Activated CD8-positive, alpha-beta T cell treated with anti-CD3 and anti-CD28 coated beads for 36 hours (primary cell): ENCODE results near the gene CECR2. TPM values are rescaled to one million over a fixed set of nuclear protein-coding genes. Genes with fewer than 3 reads are reported as not detected.

ENCODE experiments used
- ATAC-seq: fragments of 200-7000 bp; cut with Tn5 transposase; one replicate; pipeline ENCODE4 v1.10.0; 2021; ENCODE audit warnings: mild to moderate bottlenecking, moderate library complexity
- CTCF ChIA-PET: fragments of 350-600 bp; sonication (Branson Sonifier 250); formaldehyde crosslinking; loops from one replicate; lab custom pipeline; 2021; ENCODE audit warnings: antibody characterized with exemption; lab: Charles Lee
- POLR2A ChIA-PET: fragments of 350-600 bp; sonication (Branson Sonifier 250); formaldehyde crosslinking; loops from one replicate; lab custom pipeline; 2021; ENCODE audit warnings: antibody characterized with exemption; lab: Charles Lee
- DNase-seq: peaks from one replicate; pipeline ENCODE4 v3.0.0-alpha.2; 2020
- H3K27ac Mint-ChIP-seq: one replicate; pipeline ENCODE4 v1.8.0; 2021; ENCODE audit warnings: mild to moderate bottlenecking, mixed read lengths
- H3K27me3 Mint-ChIP-seq: one replicate; pipeline ENCODE4 v1.8.0; 2021; ENCODE audit warnings: mixed read lengths
- H3K36me3 Mint-ChIP-seq: one replicate; pipeline ENCODE4 v1.8.0; 2021; ENCODE audit warnings: low read depth, mixed read lengths
- H3K4me1 Mint-ChIP-seq: one replicate; pipeline ENCODE4 v1.8.0; 2021; ENCODE audit warnings: low read depth, mixed read lengths
- H3K4me3 Mint-ChIP-seq: one replicate; pipeline ENCODE4 v1.8.0; 2021; ENCODE audit warnings: mild to moderate bottlenecking, moderate library complexity, mixed read lengths
- H3K9me3 Mint-ChIP-seq: one replicate; pipeline ENCODE4 v1.8.0; 2021; ENCODE audit warnings: mixed read lengths
- intact Hi-C: fragments of 100-400 bp; cut with micrococcal nuclease; formaldehyde crosslinking; loops from one replicate; pipeline ENCODE4 v1.10.0; 2022
- total RNA-seq, 2 experiments: library from RNA; stranded (reverse); gene quantifications; one replicate each; pipeline ENCODE4 v1.2.3, GENCODE V29; 2021
- TF ChIP-seq, protein P1 (sequence below): fragments of 200-600 bp; IDR thresholded peaks from one replicate; pipeline ENCODE4 v1.8.0; 2022; ENCODE audit warnings: antibody characterized with exemption, mild to moderate bottlenecking

CECR2 gene
- total RNA-seq, 2 experiments from 2014 or later: 0.11 to 0.16 TPM

DNA sequence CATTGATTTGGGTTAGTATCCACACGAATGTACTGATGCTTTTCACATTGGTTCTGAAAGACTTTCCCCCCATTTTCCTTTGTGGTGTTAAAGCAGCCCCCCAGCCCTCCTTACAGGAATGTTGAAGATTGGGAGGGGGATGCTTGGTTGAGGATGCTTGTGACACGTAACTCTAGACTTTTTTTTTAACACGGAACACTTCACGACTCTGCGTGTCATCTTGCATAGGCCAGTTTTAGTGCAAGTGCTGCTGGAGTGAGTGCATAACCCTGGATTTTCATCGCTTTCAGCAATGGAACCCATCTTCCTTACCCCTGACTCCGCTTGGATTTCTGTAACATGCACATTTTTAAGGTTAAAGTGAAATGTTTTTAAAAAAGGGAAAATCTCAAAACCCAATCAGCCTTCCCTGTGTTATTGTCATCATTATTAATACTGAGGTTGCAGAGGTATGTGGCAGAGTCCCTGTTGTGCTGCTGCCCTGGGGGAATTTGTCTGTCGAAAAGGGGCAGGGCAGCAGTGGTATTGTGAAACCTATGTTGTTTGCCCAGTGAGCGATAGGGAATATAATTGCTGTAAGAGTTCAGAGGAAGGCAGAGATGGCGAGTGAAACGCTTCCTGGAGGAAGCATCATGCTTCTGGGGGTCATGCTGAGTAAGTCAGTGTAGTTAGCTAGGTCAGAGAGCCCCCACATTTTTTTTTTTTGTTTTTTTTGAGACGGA, 12.1 kb downstream of the CECR2 start:
- no peaks in the 10 kb centered on the region for H3K36me3 Mint-ChIP-seq
- ATAC-seq (no peak), DNase-seq (no peak)
- no peak overlapping the region for H3K4me3 Mint-ChIP-seq
- H3K27me3 Mint-ChIP-seq: peaks cover 7% of the 10 kb centered on the region
- POLR2A ChIA-PET: no interaction called here
- H3K4me1 Mint-ChIP-seq: no peaks in the 10 kb centered on the region
- H3K27ac Mint-ChIP-seq: no peak overlapping the region
- CTCF ChIA-PET: no interaction called here
- TF ChIP-seq, protein P1, sequence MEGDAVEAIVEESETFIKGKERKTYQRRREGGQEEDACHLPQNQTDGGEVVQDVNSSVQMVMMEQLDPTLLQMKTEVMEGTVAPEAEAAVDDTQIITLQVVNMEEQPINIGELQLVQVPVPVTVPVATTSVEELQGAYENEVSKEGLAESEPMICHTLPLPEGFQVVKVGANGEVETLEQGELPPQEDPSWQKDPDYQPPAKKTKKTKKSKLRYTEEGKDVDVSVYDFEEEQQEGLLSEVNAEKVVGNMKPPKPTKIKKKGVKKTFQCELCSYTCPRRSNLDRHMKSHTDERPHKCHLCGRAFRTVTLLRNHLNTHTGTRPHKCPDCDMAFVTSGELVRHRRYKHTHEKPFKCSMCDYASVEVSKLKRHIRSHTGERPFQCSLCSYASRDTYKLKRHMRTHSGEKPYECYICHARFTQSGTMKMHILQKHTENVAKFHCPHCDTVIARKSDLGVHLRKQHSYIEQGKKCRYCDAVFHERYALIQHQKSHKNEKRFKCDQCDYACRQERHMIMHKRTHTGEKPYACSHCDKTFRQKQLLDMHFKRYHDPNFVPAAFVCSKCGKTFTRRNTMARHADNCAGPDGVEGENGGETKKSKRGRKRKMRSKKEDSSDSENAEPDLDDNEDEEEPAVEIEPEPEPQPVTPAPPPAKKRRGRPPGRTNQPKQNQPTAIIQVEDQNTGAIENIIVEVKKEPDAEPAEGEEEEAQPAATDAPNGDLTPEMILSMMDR: no peak
- intact Hi-C loops: no loop called here
- H3K9me3 Mint-ChIP-seq: peaks cover 2% of the 10 kb centered on the region

DNA sequence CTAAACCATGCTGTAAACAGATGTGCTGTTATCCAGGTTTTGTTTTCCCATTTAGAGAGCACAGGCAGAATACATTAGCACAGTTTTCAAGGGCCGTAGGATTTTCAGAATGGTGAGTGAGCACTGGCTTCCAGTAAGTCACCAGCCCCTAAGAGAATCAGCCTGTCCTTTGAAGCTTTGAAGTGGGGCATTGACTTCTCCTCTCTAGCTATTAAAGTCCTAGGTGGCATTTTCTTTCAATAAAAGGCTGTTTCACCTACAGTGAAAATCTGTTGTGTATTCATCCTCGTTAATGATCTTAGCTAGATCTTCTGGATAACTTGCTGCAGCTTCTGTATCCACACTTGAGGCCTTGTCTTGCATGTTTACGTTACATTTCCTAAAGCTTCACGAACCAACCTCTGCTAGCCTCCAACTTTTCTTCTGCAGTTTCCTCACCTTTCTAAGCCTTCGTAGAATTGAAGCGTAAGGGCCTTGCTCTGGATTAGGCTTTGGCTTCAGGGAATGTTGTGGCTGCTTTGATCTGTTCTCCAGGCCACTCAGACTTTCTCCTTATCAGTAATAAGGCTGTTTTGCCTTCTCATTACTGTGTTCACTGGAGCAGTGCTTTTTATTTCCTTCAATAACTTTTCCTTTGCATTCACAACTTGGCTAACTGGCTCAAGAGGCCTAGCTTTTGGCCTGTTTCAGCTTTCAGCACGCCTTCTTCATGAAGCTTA, 15.5 kb downstream of the CECR2 start:
- no peak overlapping the region for H3K27ac Mint-ChIP-seq
- peaks cover 5% of the 10 kb centered on the region for H3K27me3 Mint-ChIP-seq
- DNase-seq (no peak), ATAC-seq (no peak)
- no peaks in the 10 kb centered on the region for H3K36me3 Mint-ChIP-seq
- ChIA-PET POLR2A (no interaction called here), CTCF (no interaction called here)
- TF ChIP-seq, protein P1: no peak
- H3K9me3 Mint-ChIP-seq: peaks cover 2% of the 10 kb centered on the region
- no peak overlapping the region for H3K4me3 Mint-ChIP-seq
- intact Hi-C loops: no loop called here
- H3K4me1 Mint-ChIP-seq: no peaks in the 10 kb centered on the region

DNA sequence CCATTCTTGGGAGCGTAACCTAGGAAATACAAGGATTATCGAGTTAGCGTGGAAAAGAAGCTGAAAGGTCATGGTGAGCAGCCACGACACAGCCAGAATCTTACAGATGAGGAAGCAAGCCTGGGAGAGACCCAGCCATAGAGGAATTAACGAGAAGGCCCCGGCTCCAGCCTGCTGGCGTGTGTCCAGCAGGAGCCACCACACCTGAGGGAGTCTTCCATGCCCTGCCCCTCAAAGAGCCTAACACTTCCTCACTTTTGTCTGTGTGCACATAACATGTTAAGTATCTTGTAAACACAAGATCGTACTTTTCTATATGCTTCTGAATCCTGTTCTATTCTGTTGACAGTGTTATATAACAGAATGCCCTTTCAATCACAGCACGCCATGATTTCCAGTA, 18.1 kb downstream of the CECR2 start:
- H3K27me3 Mint-ChIP-seq: no peaks in the 10 kb centered on the region
- ATAC-seq: no peak
- TF ChIP-seq, protein P1: no peak
- DNase-seq: no peak
- H3K36me3 Mint-ChIP-seq: no peaks in the 10 kb centered on the region
- peaks cover 2% of the 10 kb centered on the region for H3K9me3 Mint-ChIP-seq
- H3K4me1 Mint-ChIP-seq: no peaks in the 10 kb centered on the region
- no peak overlapping the region for H3K4me3 Mint-ChIP-seq
- ChIA-PET POLR2A (no interaction called here), CTCF (interaction anchor here (1.2 kb wide), 1 partner anchor 215 kb away, joined by 5 read pairs; no protein-coding TSS in a partner anchor)
- intact Hi-C loops: no loop called here
- H3K27ac Mint-ChIP-seq: no peak overlapping the region

DNA sequence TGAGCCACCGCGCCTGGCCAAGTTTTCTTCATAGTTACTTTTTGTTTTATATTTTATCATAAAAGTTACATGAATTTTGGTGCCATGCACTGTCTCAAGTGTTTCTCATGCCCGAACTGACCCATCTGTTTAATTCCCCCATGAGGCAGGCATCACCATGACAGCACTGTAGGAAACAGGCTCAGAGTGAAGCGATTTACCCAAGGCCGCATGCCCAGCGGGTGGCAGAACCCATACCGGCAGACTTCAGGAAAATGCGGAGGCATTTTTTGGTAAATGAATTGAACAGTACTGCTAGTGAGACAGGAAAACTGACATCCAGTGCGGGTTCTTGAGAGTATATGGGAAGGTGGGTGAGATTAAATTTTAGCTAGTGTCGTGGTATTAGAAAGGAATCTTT, 19.0 kb downstream of the CECR2 start:
- intact Hi-C loops: no loop called here
- TF ChIP-seq, protein P1: no peak
- ATAC-seq (no peak), DNase-seq (no peak)
- ChIA-PET POLR2A (no interaction called here), CTCF (interaction anchor here (1.2 kb wide), 1 partner anchor 216 kb away, joined by 5 read pairs; no protein-coding TSS in a partner anchor)
- peaks cover 2% of the 10 kb centered on the region for H3K9me3 Mint-ChIP-seq
- H3K27ac Mint-ChIP-seq: no peak overlapping the region
- H3K4me1 Mint-ChIP-seq: no peaks in the 10 kb centered on the region
- no peak overlapping the region for H3K4me3 Mint-ChIP-seq
- H3K27me3 Mint-ChIP-seq: no peaks in the 10 kb centered on the region
- no peaks in the 10 kb centered on the region for H3K36me3 Mint-ChIP-seq

DNA sequence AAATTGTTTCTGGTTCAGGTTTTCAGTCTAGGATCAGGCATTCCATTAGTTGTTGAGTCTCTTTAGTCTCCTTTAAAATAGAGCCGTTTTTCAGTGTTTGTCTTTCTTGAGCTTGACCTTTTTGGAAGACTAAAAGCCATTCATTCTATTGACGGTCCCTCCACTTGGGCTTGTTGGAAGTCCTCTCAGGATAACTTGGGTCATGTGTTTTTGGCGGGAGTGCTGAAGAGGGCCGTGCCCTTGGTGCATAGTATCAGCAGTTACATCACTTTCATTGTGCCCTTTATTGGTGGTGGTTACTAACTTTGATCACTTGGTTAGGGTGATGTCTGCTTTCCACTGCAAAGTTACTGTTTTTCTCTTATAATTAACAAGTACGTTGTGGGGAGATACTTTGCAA, 20.8 kb downstream of the CECR2 start:
- intact Hi-C loops: no loop called here
- Mint-ChIP-seq H3K4me1 (no peaks in the 10 kb centered on the region), H3K36me3 (no peaks in the 10 kb centered on the region), H3K27me3 (no peaks in the 10 kb centered on the region), H3K27ac (no peak overlapping the region), H3K4me3 (no peak overlapping the region), H3K9me3 (no peaks in the 10 kb centered on the region)
- ChIA-PET POLR2A (no interaction called here), CTCF (no interaction called here)
- DNase-seq (no peak), ATAC-seq (no peak)
- TF ChIP-seq, protein P1: no peak
